GM19099 (cell line): ENCODE measurements around the gene C13orf46.

Experiments
- POLR2A ChIP-seq: IDR thresholded peaks from 3 replicates; pipeline ENCODE4 v1.6.1; 2011; ENCODE audit warnings: low read depth; ENCODE audit not compliant: insufficient read length; ENCODE audit errors: extremely low read depth

The C13orf46 gene

GRCh38 chr13:113938246-113938645 lies 35.6 kb downstream of the C13orf46 start:
- no peak for TF ChIP-seq POLR2A

- TF ChIP-seq POLR2A, result no peak
Measured at GRCh38 chr13:113937527-113938180, 36.2 kb downstream of the C13orf46 start.

- no peak for TF ChIP-seq POLR2A
Measured at GRCh38 chr13:113937073-113937472, 36.8 kb downstream of the C13orf46 start.

GRCh38 chr13:113936166-113936965 lies 37.5 kb downstream of the C13orf46 start:
- no peak for TF ChIP-seq POLR2A

- no peak for TF ChIP-seq POLR2A
Measured at GRCh38 chr13:113935001-113935844, 38.7 kb downstream of the C13orf46 start.

GRCh38 chr13:113934576-113934975 lies 39.3 kb downstream of the C13orf46 start:
- no peak for TF ChIP-seq POLR2A

- no peak for TF ChIP-seq POLR2A
Measured at GRCh38 chr13:113933901-113934300, 40.0 kb downstream of the C13orf46 start.

- no peak for TF ChIP-seq POLR2A
Measured at GRCh38 chr13:113931841-113932459, 41.9 kb downstream of the C13orf46 start.

GRCh38 chr13:113930671-113931637 lies 42.9 kb downstream of the C13orf46 start:
- no peak for TF ChIP-seq POLR2A

GRCh38 chr13:113929628-113930615 lies 44.0 kb downstream of the C13orf46 start:
- no peak for TF ChIP-seq POLR2A

- TF ChIP-seq POLR2A, result no peak
Measured at GRCh38 chr13:113928685-113929627, 44.9 kb downstream of the C13orf46 start.

GRCh38 chr13:113927661-113928581 lies 46.0 kb downstream of the C13orf46 start:
- no peak for TF ChIP-seq POLR2A
